Stimulated activated naive CD4-positive, alpha-beta T cell treated with Interleukin-2 at 50 U/mL for 16 hours (primary cell): Measurements from ENCODE around the gene ZNF446.
"Not testable (repeated sequence)": the region's sequence is repeated elsewhere in the genome, so short reads cannot be mapped to it uniquely, and the experiment has no call there.

ENCODE experiments used
- DNase-seq: peaks from one replicate; lab custom pipeline; 2025; lab: John Stamatoyannopoulos, UW

Gene ZNF446

DNA sequence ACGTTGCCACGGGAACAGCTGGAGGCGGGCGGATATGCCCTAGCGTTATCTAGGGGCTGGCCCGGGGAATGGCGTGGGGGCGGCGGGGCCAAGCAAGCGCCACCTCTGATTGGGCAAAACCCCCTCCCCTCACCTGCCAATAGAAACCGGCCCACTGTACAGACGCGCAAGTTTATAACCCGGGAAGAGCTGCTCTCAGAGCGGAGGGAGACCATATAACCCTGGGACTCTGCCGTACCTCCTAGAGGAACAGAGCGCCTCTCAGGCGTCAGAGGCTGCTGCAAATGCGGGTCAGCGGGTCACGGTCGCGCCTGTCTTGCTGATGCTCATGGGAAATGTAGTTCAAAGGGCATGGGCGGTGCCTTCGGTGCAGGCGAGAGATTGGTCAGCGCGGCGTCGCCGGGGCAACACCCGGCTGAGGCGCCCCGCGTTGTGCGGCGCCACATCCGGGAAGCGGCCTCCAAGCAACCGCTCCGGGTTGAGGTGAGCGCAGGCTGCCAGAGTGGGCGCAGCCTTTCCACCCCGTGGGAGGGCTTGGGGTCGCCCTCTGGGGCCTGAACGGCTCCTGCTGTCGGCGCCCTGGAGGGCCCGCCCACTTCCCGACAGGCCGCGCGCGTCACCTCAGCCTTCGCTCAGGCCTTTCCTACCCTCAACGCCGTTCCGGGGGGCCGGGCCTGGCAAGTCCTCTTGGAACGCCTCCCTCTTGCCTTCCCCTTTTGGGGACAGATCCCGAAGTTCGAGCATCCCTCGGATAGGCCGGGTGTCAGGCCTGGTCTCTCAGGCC lies at the start of gene ZNF446:
TSS of gene ZNF446 (plus strand) at position 639 of the 784 bp plus-strand sequence. CDS start 867 bp downstream, outside the sequence.
- DNase-seq = peak; percentile 96

DNA sequence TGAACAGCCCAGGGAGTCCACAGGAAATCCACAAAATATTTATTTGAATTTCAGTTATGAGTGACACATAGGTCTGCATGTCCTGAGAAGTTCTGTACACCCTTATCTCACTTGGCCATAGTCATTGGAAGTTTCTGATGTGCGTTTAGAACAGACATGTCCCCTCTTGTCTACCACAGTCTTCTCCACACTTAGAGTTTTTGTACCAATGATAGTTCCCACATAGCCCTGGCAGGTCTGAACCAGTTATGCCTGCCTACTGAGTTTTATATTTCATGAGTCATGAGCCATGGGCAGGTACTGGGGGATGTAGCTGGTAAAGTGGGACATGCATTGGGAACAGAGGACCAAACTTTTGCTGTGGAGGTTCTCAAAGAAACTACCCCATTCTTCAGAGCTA lies 47.5 kb upstream of the ZNF446 start:
- DNase-seq = no peak

GRCh38 chr19:58429745-58430144 lies 46.4 kb upstream of the ZNF446 start:
- no peak for DNase-seq

GRCh38 chr19:58434217-58434616 lies 41.9 kb upstream of the ZNF446 start:
- DNase-seq = no peak

DNA sequence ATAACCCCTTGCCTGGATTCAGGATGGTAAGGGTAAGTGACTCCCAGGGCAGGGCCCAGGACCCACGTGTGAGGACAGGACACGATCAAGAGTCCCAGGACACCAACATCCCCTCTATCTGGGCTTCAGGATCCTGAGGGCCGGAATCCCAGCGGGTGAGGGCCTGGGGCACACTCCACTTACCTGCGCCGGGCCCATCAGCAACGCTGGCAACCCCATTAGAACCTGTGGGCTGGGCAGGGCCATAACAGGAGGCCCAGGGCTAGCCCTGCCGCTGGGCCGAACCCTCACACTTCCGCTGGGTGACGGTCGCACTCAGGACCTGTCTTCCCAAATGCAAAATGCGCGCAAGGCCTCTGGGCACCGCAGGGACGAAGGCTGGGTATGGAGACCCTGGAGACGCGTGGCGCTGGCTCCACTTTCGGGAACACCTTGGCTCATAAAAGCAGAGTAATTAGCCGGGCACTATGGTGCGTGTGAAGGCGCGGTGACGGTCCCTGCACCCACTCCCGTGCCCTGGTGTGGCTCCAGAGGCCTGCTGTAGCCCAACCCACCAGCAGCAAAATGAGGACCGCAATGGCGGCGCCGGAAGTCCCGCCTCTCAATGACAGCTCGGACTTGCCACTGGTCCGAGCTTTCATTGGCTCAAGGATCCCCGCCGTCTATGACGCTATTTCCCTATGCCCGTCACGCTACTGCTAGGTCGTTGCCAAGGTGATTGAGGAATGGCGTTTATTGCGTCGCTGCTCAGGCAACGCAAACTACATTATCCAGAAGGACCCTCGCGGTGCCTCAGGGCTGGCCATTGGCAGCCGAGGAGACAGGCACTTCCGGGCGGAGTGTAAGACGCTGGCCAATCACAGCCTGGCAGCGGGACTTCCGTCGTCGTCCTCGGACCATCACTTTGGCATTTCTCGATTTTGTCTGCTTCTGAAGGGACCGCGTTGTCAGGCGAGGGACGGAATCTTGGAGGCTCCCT lies 36.3 kb upstream of the ZNF446 start, which contains the start of gene ZNF132:
TSS of gene ZNF132 (minus strand) at position 578 of the 979 bp plus-strand sequence. CDS start at position 246, 332 bp downstream.
- DNase-seq = peak; percentile 96

- no peak for DNase-seq
Measured at GRCh38 chr19:58440556-58440955, 35.6 kb upstream of the ZNF446 start.

GRCh38 chr19:58442986-58443385 lies 33.2 kb upstream of the ZNF446 start:
- not testable (repeated sequence) for DNase-seq

- not testable (repeated sequence) for DNase-seq
Measured at GRCh38 chr19:58448860-58449259, 27.3 kb upstream of the ZNF446 start.

DNA sequence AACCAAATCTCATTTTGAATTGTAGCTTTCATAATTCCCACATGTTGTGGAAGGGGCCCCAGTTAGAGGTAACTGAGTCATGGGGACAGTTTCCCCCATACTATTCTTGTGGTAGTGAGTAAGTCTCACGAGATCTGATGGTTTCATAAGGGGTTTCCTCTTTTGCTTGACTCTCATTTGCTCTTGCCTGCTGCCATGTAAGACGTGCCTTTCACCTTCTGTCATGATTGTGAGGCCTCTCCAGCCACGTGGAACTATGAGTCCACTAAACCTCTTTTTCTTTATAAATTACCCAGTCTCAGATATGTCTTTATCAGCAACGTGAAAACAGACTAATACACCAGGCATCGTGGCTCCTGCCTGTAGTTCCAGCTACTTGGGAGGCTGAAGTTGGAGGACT lies 26.2 kb upstream of the ZNF446 start:
- not testable (repeated sequence) for DNase-seq

- no peak for DNase-seq
Measured at GRCh38 chr19:58450856-58451357, 25.2 kb upstream of the ZNF446 start.

- DNase-seq = peak; percentile 98
Measured at GRCh38 chr19:58451358-58452101, 24.6 kb upstream of the ZNF446 start, which contains the start of gene ZNF324B. Gene ZNF324B (plus strand): TSS chr19:58451622. CDS start chr19:58453702, 2,080 bp downstream.

GRCh38 chr19:58453743-58454142 lies 22.4 kb upstream of the ZNF446 start:
- no peak for DNase-seq

- no peak for DNase-seq
Measured at GRCh38 chr19:58455306-58455705, 20.8 kb upstream of the ZNF446 start.

- no peak for DNase-seq
Measured at GRCh38 chr19:58456111-58456510, 20.0 kb upstream of the ZNF446 start.

DNA sequence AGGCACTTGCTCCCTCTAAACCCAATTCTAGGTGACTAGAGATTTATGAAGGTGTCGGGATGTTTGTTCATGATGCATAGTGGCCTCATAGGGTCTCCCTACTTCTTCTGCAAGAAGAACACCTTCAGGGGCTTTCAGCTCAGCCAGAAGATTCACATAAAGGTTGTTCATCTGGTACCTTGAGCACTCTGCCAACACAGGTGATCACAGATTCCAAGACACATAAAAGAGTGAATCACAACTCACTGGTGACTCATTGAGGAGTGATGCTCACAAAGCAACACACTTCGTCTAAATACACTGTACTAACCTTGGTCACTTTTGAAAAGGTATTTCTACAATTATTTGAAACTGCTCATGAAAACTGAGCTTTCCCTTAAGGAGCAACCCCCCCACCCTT lies 16.1 kb upstream of the ZNF446 start:
- no peak for DNase-seq

- no peak for DNase-seq
Measured at GRCh38 chr19:58466089-58466759, 9.9 kb upstream of the ZNF446 start.

DNA sequence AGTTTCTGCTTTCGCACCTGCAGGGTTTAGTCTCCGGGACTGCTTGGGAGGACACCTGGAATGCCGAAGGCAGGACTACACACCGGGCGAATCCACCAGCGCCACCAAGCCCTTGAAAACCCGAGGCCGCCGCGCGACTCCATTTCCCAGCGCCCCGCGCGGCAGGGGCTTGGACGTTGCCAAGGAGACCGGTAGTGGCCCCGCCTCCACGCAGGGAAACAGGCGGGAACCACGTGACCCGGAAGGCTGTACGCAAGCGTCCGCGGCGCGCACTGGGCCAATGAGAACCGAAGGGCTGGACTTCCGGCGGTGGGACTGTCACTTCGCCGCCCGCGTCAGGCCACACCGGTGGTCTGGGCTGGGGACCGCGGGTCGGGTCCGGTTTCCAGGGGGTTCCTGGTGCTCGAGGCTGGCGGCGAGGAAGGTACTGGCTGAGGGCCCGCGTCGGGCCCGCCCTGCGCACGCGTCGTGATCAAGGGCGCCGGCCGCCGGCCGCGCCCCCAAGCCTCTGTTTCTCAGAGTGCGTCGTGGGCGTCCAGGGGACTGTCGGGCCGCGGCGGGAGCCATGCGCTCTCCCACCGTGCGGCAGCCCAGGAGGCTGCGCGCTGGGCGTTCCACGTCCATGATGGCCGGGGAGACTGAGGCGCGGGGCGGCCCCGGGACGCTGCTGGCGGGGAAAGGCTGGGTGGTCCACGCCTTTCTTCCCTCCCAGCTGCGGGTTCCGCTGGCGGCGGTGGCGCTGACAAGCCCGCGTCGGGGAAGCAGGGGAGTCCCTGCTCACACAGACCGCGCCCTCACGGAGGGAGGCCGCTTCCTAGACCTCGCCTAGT lies 9.2 kb upstream of the ZNF446 start, which contains the start of gene ZNF324:
TSS of gene ZNF324 (plus strand) at position 321 of the 830 bp plus-strand sequence. CDS start 2,106 bp downstream, outside the sequence.
- DNase-seq = peak; percentile 98

GRCh38 chr19:58468216-58468839 lies 7.8 kb upstream of the ZNF446 start:
- DNase-seq = no peak

GRCh38 chr19:58469241-58470013 lies 6.7 kb upstream of the ZNF446 start:
- DNase-seq = no peak
